Hematopoietic multipotent progenitor cell treated with erythropoietin and hydrocortisone succinate and interleukin-3 and kit ligand, for 15 days (in vitro differentiated cells): ENCODE results near the gene GLOD4.

Experiments
- DNase-seq: peaks from one replicate; pipeline ENCODE4 v3.0.0-alpha.2; 2015; ENCODE audit warnings: low spot score

The GLOD4 gene

GRCh38 chr17:740240-741017, 41.7 kb downstream of the GLOD4 start:
- DNase-seq, result no peak

GRCh38 chr17:737561-738113, 44.4 kb downstream of the GLOD4 start:
- DNase-seq, result no peak

DNA sequence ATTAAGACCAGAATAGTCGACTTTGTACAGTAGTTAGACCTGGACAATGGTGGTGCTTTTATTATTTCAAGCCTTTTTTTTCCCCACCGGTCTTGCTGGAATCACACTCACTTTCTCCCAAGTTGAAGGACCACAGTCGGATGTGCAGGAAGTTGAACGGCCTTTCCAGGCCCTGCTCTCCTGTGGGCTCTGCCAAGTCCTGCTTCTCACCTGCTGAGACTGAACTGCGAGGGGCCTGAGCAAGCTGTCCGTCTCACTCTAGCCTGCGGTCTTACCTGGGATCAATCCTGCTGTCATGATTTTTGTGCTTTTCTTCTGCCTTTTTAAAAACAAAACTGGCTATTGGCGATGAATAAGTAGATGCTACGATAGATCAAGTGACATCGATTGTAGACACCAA, 48.3 kb downstream of the GLOD4 start:
- DNase-seq, result no peak

DNA sequence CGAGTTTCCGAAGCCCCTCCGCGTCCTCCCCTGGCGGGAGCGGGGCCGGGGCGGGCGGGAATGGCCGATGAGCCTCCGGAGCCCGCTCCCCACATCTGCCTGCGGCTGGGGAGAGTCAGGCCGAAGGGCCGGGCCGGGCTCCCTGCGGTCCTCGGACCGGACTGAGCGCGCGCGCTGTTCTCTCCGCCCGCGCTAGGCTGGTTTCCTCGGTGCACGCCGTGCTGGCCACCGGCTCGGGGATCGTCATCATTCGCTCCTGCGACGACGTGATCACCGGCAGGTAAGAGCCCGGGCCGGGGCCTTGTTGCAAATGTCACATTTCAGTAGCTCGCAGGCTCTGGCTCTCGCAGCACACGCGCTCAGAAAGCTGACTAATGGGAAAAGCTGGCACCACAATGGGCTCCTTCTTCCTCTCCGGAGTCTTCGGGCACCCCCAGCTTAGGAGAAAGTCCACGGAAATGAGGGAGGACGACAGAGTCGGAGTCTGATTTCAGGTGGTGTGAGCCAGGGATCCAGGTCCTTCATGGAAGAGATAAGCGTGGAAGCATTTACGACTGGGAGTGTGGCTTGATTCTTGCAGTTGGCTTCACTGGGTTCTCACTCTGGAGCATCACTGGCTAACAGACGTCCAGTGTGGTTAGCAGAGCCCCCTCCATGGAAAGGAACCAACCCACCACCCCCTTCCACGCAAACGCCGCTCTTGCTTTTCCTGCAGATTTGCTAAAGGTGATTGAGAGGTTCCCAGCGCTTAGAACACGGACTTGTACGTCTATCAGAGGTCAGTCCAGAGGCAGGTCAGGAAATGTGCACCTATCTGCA, 49.0 kb downstream of the GLOD4 start:
- DNase-seq, result no peak

- DNase-seq, result peak; percentile 57
These were observed 49.8 kb downstream of the GLOD4 start, which contains the start of gene TLCD3A for GRCh38 chr17:732067-732901. Gene TLCD3A (plus strand): TSS chr17:732596. CDS start chr17:732648, 52 bp downstream.

DNA sequence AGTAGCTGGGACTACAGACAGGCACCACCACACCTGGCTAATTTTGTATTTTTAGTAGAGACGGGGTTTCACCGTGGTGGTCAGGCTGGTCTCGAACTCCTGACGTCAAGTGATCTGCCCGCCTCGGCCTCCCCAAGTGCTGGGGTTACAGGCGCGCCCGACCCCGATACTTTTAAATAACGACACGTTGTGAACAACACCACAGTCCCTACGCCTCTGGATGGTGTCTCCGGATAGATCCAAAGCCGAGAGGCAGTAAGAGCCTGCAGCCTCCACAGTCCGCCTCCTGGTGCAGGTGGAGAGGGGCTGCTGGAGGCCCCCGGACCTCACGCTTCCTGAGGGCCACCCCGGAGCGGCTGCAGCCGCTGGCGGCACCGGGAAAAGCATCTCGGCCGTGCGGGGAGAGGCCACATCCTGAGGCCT, 50.4 kb downstream of the GLOD4 start:
- DNase-seq, result no peak

DNA sequence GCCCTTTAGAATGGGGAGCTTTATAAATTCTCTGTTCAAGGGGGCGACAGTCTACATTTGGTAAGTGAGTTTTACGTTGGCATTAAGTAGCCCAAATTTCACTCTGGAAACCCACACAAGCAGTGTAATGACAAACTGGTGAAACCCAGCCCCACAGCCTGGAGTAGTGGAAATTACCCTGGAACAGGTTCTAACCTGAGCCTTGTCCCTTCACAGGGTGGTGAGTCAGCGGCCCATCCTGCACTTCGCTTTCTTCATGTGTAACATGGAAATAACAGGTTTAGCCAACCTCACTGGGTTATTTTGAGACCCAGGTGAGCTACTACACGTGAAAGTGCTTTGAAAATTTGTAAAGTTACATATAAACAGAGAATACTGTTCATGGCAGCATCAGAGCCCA, 53.2 kb downstream of the GLOD4 start:
- no peak for DNase-seq

DNA sequence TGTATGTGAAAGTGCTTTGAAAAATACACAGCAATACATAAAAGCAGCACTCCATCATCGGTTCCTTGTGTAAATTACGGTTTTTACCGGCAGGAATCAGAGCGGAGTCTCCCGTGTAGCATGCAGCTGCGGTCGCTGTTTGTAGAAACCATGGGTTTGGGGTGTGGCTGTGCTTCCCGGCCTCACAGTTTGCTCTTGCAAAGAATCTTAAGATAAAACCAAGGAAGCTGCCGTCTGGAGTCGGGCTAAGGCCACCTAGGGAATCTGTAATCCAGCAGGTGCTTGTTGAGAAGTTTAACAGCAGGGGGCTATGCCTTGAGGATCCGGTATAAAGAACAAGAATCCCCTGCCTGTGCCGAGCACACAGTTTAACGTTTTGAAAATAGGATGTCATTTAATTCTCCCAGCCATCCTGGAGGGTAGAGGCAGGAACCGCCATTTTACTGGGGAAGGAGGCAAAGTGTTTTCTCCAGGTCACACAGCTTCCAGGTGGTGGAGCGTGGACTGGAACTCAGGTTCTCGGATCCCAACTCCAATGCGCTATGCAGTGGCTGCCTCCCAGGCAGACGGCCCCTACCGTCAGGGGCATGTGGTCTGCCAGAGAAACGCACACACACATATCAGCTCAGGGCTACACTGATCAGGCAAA, 55.7 kb downstream of the GLOD4 start:
- DNase-seq, result no peak

- no peak for DNase-seq
These were observed 56.3 kb downstream of the GLOD4 start for GRCh38 chr17:725746-726145.

DNA sequence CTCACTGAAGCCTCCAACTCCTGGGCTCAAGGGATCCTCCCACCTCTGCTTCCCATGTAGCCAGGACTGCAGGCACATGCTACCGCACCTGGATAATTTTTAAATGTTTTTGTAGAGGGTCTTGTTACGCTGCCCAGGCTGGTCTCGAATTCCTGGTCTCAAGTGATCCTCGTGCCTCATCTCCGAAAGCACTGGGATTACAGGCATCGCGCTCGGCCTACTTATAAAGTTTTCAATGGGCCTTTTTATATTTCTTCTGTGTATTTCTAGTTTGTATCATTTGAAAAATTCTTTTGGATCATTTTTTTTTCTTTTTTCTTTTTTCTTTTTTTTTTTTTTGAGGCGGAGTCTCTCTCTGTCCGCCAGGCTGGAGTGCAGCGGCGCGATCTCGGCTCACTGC, 57.0 kb downstream of the GLOD4 start:
- DNase-seq, result no peak

GRCh38 chr17:721540-721937, 60.5 kb downstream of the GLOD4 start:
- no peak for DNase-seq

DNA sequence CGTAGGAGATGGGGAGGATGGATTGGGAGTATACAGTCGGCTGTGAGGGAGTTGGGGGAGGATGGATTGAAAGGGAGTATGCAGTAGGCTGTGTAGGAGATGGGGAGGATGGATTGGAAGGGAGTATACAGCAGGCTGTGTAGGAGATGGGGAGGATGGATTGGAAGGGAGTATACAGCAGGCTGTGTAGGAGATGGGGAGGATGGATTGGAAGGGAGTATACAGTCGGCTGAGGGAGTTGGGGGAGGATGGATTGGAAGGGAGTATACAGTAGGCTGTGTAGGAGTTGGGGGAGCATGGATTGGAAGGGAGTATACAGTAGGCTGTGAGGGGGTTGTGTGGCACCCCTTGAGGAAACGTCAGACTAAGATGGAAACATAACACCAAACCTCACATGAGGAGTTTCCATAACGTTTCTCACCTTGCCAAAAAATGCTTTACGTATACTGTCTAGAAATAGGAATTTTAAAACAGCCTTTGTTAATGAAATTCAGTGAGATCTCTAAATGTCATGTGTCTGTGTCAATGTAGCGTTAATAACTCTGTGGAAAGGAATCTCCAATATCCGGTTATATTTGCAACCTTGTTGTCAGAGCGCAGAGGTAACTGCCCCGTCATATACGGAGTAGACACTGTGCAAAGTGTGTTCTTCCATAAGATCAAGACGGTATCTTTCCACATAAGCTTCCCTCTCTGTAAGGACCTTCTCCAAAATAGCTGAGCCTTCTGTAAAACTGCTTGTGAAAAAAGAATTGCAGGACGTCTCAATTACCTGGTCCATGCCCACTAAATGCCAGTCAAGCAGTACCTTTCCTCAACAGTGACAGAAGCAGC, 61.2 kb downstream of the GLOD4 start:
- DNase-seq, result no peak

- no peak for DNase-seq
These were observed 64.0 kb downstream of the GLOD4 start for GRCh38 chr17:718075-718474.
